Gastrocnemius medialis (tissue), 4 donors: Measurements from ENCODE around the gene RBX1. TPM values are rescaled to one million over a fixed set of nuclear protein-coding genes. Genes with fewer than 3 reads are reported as not detected.

ENCODE experiments used
- ATAC-seq, 2 donors: fragments of 150-250 bp; one replicate each; pipeline ENCODE4 v1.9.1; 2016
- DNase-seq, 2 donors: peaks; one replicate each; pipeline ENCODE4 v3.0.0-alpha.2; 2019
- H3K27ac ChIP-seq, 4 donors: fragments of 200-600 bp; sonication (generic); 1 replicate in 1 of 4; 2 replicates in 3 of 4; pipeline ENCODE4 v1.5.1; 2016 to 2018; ENCODE audit warnings: mild to moderate bottlenecking in 2 of 4, moderate library complexity in 1 of 4
- H3K27me3 ChIP-seq, 3 donors: fragments of 200-600 bp; sonication (generic) in 2 of 3; 1 replicate in 1 of 3; 2 replicates in 2 of 3; pipeline versions ENCODE4 v1.5.1 to v1.6.0; 2016 to 2019; ENCODE audit warnings: mild to moderate bottlenecking in 1 of 3, moderate library complexity in 1 of 3
- H3K36me3 ChIP-seq, 2 donors: fragments of 200-600 bp; sonication (generic) in 1 of 2; one replicate each; pipeline ENCODE4 v1.5.1; 2017 to 2018
- H3K4me1 ChIP-seq, 2 donors: fragments of 200-600 bp; sonication (generic) in 1 of 2; one replicate each; pipeline ENCODE4 v1.5.1; 2016 to 2017; ENCODE audit warnings: mild to moderate bottlenecking in 2 of 2
- H3K4me3 ChIP-seq, 4 donors: fragments of 200-600 bp; sonication (generic) in 3 of 4; 1 replicate in 1 of 4; 2 replicates in 3 of 4; pipeline ENCODE4 v1.5.1; 2016 to 2019; ENCODE audit warnings: mild to moderate bottlenecking in 2 of 4
- H3K9me3 ChIP-seq, 3 donors: fragments of 200-600 bp; sonication (generic) in 2 of 3; 1 replicate in 1 of 3; 2 replicates in 2 of 3; pipeline ENCODE4 v1.5.1; 2016 to 2019
- CTCF ChIP-seq, 5 experiments: fragments of 450-650 bp in 3 of 5; fragments of 200-600 bp in 2 of 5; sonication (generic) in 2 of 5; IDR thresholded peaks in 4 of 5; conservative IDR thresholded peaks in 1 of 5; 1 replicate in 4 of 5; 2 replicates in 1 of 5; pipeline ENCODE4 v1.5.1; 2016 to 2019; ENCODE audit warnings: antibody characterized with exemption in 5 of 5, mild to moderate bottlenecking in 3 of 5, moderate library complexity in 3 of 5
- POLR2A ChIP-seq, 2 donors: fragments of 450-650 bp; IDR thresholded peaks; one replicate each; pipeline ENCODE4 v1.6.1; 2017; ENCODE audit warnings: antibody characterized with exemption in 2 of 2, mild to moderate bottlenecking in 2 of 2, moderate library complexity in 2 of 2
- in situ Hi-C, 4 donors: fragments of 200-750 bp; cut with MboI; loops; one replicate each; pipeline versions ENCODE4 v1.15.0 to v1.8.0; 2017; ENCODE audit warnings: low sequenced_read_pairs in 4 of 4
- intact Hi-C: fragments of 100-400 bp; cut with DNase I; formaldehyde crosslinking; loops from one replicate; pipeline ENCODE4 v1.15.1; 2023; ENCODE audit warnings: low total_unique reads
- total RNA-seq, 4 donors: library from RNA; depleted of rRNA; stranded (reverse); fragments of >200 nt; gene quantifications; one replicate each; pipeline versions ENCODE4 v1.1.0 to v1.2.3, GENCODE V29; 2016

Gene RBX1
- total RNA-seq, 4 donors from 2014 or later, result 36.1 to 53.0 (median 46.7) TPM

- ATAC-seq, result no peak
- Histone ChIP-seq H3K36me3 (peaks cover 0 to 54% of the 10 kb centered on the region in 2 donors), H3K27ac (no peak overlapping the region), H3K4me3 (no peak overlapping the region), H3K27me3 (no peaks in the 10 kb centered on the region), H3K9me3 (no peaks in the 10 kb centered on the region), H3K4me1 (no peaks in the 10 kb centered on the region)
- intact Hi-C loops, result no loop called here
- in situ Hi-C loops, result no loop called here
- TF ChIP-seq POLR2A (IDR thresholded peaks at IDR 0.05), result no peak
- no peak for TF ChIP-seq CTCF (IDR thresholded peaks at IDR 0.05 in 4 of 5, conservative IDR thresholded peaks at IDR 0.05 in 1 of 5)
- DNase-seq, result no peak
These were observed 21.4 kb downstream of the RBX1 start for GRCh38 chr22:40972587-40972986.

- Histone ChIP-seq H3K27me3 (no peaks in the 10 kb centered on the region), H3K9me3 (no peaks in the 10 kb centered on the region), H3K4me1 (no peaks in the 10 kb centered on the region), H3K36me3 (peaks cover 0 to 48% of the 10 kb centered on the region in 2 donors), H3K27ac (no peak overlapping the region), H3K4me3 (no peak overlapping the region)
- TF ChIP-seq POLR2A (IDR thresholded peaks at IDR 0.05), result no peak
- no peak for DNase-seq
- intact Hi-C loops (no loop called here), in situ Hi-C loops (no loop called here)
- no peak for ATAC-seq
These were observed 22.0 kb downstream of the RBX1 start for GRCh38 chr22:40973144-40973543.

GRCh38 chr22:40975366-40975765 is 24.2 kb downstream of the RBX1 start:
- in situ Hi-C loops, result no loop called here
- TF ChIP-seq POLR2A (IDR thresholded peaks at IDR 0.05), result no peak
- TF ChIP-seq CTCF (IDR thresholded peaks at IDR 0.05 in 4 of 5, conservative IDR thresholded peaks at IDR 0.05 in 1 of 5), result no peak
- peaks cover 0 to 26% of the 10 kb centered on the region in 2 donors for H3K36me3 ChIP-seq
- H3K27me3 ChIP-seq, result no peaks in the 10 kb centered on the region
- DNase-seq, result no peak
- H3K4me1 ChIP-seq, result no peaks in the 10 kb centered on the region
- intact Hi-C loops, result no loop called here
- H3K4me3 ChIP-seq, result no peak overlapping the region
- ATAC-seq, result no peak
- H3K9me3 ChIP-seq, result no peaks in the 10 kb centered on the region
- H3K27ac ChIP-seq, result no peak overlapping the region

GRCh38 chr22:40976866-40977700 is 25.9 kb downstream of the RBX1 start:
- intact Hi-C loops (no loop called here), in situ Hi-C loops (no loop called here)
- H3K4me1 ChIP-seq, result no peaks in the 10 kb centered on the region
- DNase-seq (no peak), ATAC-seq (no peak)
- H3K27ac ChIP-seq, result no peak overlapping the region
- no peak overlapping the region for H3K4me3 ChIP-seq
- TF ChIP-seq POLR2A (IDR thresholded peaks at IDR 0.05) (no peak), CTCF (IDR thresholded peaks at IDR 0.05 in 4 of 5, conservative IDR thresholded peaks at IDR 0.05 in 1 of 5) (no peak)
- peaks cover 0 to 11% of the 10 kb centered on the region in 2 donors for H3K36me3 ChIP-seq
- no peaks in the 10 kb centered on the region for H3K9me3 ChIP-seq
- H3K27me3 ChIP-seq, result no peaks in the 10 kb centered on the region

GRCh38 chr22:40979198-40979597 is 28.0 kb downstream of the RBX1 start:
- ATAC-seq (no peak), DNase-seq (no peak)
- intact Hi-C loops (no loop called here), in situ Hi-C loops (no loop called here)
- no peak overlapping the region for H3K27ac ChIP-seq
- H3K4me1 ChIP-seq, result peaks cover 0 to 3% of the 10 kb centered on the region in 2 donors
- no peak overlapping the region for H3K4me3 ChIP-seq
- H3K36me3 ChIP-seq, result no peaks in the 10 kb centered on the region
- H3K9me3 ChIP-seq, result no peaks in the 10 kb centered on the region
- H3K27me3 ChIP-seq, result no peaks in the 10 kb centered on the region
- TF ChIP-seq POLR2A (IDR thresholded peaks at IDR 0.05), result no peak
- TF ChIP-seq CTCF (IDR thresholded peaks at IDR 0.05 in 4 of 5, conservative IDR thresholded peaks at IDR 0.05 in 1 of 5), result no peak
